Amniotic epithelial cell (primary cell): Measurements from ENCODE around the gene ZNF660.

Experiments
- DNase-seq: peaks from one replicate; pipeline ENCODE4 v3.0.0-alpha.2; 2010; ENCODE audit warnings: low read depth

The ZNF660 gene

DNA sequence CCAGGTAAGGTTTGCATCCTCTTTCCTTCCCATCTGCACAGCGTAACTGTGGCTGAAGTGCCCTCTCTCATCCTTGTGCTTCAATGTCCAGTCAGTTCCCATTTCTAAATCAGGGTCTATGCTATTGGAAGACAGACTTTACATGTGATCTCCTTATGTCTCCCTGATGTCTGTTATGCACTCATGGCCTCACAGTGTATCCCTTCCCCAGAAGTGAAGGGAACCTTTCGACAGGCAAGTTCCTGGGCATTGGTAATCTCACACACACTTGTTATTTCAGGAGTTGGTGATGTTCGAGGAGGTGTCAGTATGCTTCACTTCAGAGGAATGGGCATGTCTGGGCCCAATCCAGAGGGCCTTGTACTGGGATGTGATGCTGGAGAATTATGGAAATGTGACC lies 47.4 kb downstream of the ZNF660 start:
- no peak for DNase-seq

DNA sequence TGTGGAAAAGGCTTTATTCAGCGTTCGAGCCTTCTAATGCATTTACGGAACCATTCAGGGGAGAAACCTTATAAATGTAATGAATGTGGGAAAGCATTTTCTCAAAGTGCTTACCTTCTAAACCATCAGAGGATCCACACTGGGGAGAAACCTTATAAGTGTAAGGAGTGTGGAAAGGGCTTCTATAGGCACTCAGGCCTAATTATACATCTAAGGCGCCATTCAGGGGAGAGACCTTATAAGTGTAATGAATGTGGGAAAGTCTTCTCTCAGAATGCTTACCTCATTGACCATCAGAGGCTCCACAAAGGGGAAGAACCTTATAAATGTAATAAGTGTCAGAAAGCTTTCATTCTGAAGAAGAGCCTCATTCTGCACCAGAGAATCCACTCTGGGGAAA lies 57.6 kb downstream of the ZNF660 start:
- DNase-seq: no peak

DNA sequence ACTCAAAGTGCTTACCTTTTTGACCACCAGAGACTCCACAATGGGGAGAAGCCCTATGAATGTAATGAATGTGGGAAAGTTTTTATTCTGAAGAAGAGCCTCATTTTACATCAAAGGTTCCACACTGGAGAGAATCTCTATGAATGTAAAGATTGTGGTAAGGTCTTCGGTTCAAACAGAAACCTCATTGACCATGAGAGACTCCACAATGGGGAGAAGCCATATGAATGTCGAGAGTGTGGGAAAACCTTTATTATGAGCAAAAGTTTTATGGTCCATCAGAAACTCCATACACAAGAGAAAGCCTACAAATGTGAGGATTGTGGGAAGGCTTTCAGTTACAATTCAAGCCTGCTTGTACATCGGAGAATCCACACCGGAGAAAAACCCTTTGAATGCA lies 58.3 kb downstream of the ZNF660 start:
- no peak for DNase-seq

DNA sequence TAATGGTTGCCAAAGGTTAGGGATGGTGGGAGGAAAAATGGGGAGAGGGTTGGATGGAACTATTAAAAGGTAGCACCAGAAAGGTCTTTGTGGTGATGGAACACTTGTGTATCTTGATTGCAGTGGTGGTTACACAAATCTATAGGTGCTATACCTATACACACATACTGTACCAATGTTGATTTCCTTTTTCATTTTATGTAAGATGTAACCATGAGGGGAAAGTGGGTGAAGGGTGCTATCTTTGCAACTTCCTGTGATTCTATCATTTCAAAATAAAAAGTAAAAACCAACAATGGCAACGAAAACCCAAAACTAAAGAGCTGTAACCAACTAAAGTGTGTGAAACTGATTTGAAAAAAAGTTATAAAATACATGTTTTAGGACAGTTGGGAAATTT lies 63.0 kb downstream of the ZNF660 start:
- no peak for DNase-seq

DNA sequence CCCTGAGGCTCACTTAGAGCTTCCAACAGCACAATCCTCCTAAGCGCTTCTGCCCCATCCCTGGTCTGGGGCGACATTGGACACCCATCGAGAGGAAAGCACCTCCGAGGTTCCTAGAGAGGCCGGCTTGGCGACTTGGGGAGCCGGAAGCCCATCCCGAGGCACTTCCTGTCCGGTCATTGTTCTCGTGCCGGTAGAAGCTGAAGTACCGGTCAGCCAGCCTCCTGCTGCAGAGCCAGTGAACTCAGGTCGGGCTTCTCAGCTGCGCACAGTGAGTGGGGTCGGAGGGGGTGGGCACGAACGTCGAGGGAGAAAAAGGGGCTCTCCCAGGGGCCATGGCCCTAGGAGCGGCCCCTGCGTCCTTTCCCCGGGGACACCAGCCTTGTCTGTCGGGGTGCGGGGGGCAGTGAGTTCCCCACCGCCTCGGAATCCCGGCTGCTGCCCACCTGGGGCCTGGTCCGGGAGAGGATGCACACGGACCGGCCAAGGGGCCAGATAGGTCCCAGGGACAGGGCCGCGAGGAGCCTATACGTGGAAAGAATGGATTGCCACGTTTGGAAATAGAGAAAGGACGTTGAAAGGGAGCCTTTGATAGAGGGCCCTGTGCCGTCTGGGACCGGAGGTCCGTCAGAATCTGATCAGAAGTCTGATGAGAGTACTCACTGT lies 63.9 kb downstream of the ZNF660 start, which contains the start of gene ZNF35:
Gene ZNF35 (plus strand): TSS at position 169 of the 666 bp plus-strand sequence. CDS start 2,336 bp downstream, outside the sequence.
- DNase-seq: peak; percentile 89
